Uterus (tissue), 2 donors: ENCODE data around the gene ARHGEF25.

Experiments used
- POLR2A ChIP-seq, 2 donors: fragments of 450-650 bp; IDR thresholded peaks; one replicate each; pipeline ENCODE4 v1.6.1; 2016; ENCODE audit warnings: antibody characterized with exemption in 2 of 2, mild to moderate bottlenecking in 1 of 2, moderate library complexity in 1 of 2
- TF ChIP-seq, protein P1 (sequence below), 4 experiments: fragments of 200-600 bp in 2 of 4; fragments of 450-650 bp in 2 of 4; sonication (generic) in 2 of 4; IDR thresholded peaks; one replicate each; pipeline ENCODE4 v1.5.1; 2016 to 2019; ENCODE audit warnings: antibody characterized with exemption in 4 of 4, mild to moderate bottlenecking in 2 of 4, moderate library complexity in 1 of 4

DNA sequence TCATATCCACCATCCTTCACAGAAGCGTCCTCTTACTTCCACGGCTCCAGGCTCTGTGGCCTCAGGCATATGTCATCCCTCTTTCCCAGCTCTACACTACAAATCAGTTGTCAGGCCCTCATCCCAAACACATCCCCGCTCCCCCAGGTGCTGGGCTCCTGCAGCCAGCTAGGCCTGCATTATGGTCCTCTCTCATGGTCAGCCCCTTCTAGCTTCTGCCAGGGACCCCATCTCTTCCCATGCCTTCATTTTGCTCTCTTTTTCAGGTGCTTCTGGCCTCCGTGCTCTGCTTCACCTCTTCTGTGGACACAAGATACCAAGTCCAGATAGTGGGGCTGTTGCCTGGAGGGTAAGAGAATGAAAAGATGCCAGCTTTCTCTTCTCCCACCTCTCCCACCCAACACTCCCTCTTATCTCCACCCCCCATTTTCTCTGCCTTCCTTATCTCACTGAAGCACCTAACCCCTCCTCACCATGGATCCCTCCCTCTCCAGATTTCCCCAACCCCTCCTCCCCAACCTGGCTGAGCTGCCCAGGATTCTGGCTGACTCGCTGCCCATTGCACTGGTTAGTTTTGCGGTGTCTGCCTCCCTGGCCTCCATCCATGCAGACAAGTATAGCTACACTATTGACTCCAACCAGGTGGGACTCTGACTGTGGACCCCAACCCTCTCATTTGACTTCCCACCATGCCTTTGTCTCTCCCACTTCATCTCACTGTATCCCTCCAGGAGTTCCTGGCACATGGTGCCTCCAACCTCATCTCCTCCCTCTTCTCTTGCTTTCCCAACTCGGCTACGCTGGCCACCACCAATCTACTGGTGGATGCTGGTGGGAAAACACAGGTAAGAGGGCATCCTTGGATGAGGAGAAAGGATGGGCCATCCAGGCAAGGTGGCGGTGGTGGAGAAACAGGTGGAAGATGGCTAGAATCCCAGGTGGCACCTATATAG, 11.3 kb downstream of the ARHGEF25 start:
- TF ChIP-seq, protein P1, sequence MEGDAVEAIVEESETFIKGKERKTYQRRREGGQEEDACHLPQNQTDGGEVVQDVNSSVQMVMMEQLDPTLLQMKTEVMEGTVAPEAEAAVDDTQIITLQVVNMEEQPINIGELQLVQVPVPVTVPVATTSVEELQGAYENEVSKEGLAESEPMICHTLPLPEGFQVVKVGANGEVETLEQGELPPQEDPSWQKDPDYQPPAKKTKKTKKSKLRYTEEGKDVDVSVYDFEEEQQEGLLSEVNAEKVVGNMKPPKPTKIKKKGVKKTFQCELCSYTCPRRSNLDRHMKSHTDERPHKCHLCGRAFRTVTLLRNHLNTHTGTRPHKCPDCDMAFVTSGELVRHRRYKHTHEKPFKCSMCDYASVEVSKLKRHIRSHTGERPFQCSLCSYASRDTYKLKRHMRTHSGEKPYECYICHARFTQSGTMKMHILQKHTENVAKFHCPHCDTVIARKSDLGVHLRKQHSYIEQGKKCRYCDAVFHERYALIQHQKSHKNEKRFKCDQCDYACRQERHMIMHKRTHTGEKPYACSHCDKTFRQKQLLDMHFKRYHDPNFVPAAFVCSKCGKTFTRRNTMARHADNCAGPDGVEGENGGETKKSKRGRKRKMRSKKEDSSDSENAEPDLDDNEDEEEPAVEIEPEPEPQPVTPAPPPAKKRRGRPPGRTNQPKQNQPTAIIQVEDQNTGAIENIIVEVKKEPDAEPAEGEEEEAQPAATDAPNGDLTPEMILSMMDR (IDR thresholded peaks at IDR 0.05) = no peak
- TF ChIP-seq POLR2A (IDR thresholded peaks at IDR 0.05) = no peak
